Ascending aorta (tissue), 2 donors: Measurements from ENCODE around the gene PACS2. TPM values are rescaled to one million over a fixed set of nuclear protein-coding genes. Genes with fewer than 3 reads are reported as not detected.

Experiments
- DNase-seq, 2 donors: peaks; one replicate each; pipeline ENCODE4 v3.0.0-alpha.2; 2019; ENCODE audit warnings: low spot score in 2 of 2
- H3K27ac ChIP-seq, 2 donors: fragments of 200-600 bp; sonication (generic); one replicate each; pipeline ENCODE4 v1.5.1; 2016 to 2017; ENCODE audit warnings: mild to moderate bottlenecking in 1 of 2
- H3K27me3 ChIP-seq: fragments of 200-600 bp; sonication (generic); one replicate; pipeline ENCODE4 v1.5.1; 2017
- H3K36me3 ChIP-seq, 2 donors: fragments of 200-600 bp; sonication (generic); one replicate each; pipeline ENCODE4 v1.5.1; 2016
- H3K4me1 ChIP-seq, 2 donors: fragments of 200-600 bp; sonication (generic); one replicate each; pipeline ENCODE4 v1.5.1; 2016 to 2017; ENCODE audit warnings: mild to moderate bottlenecking in 1 of 2
- H3K4me3 ChIP-seq, 2 donors: fragments of 200-600 bp; sonication (generic); one replicate each; pipeline ENCODE4 v1.5.1; 2016 to 2017; ENCODE audit warnings: mild to moderate bottlenecking in 1 of 2
- H3K9me3 ChIP-seq, 2 donors: fragments of 200-600 bp; sonication (generic); one replicate each; pipeline ENCODE4 v1.5.1; 2016
- CTCF ChIP-seq, 3 experiments: fragments of 200-600 bp in 2 of 3; fragments of 450-650 bp in 1 of 3; sonication (generic) in 2 of 3; IDR thresholded peaks; one replicate each; pipeline ENCODE4 v1.5.1; 2016 to 2019; ENCODE audit warnings: antibody characterized with exemption in 3 of 3, mild to moderate bottlenecking in 1 of 3, moderate library complexity in 1 of 3
- intact Hi-C: fragments of 100-400 bp; cut with DNase I; formaldehyde crosslinking; loops from one replicate; pipeline ENCODE4 v1.15.1; 2023
- total RNA-seq: library from RNA; depleted of rRNA; stranded (reverse); fragments of >200 nt; gene quantifications from one replicate; pipeline ENCODE4 v1.1.0, GENCODE V29; 2016

Gene PACS2
- total RNA-seq, 1 donor from 2014 or later, result 153 TPM

- no peaks in the 10 kb centered on the region for H3K9me3 ChIP-seq
- no peak overlapping the region for H3K27ac ChIP-seq
- no peaks in the 10 kb centered on the region for H3K27me3 ChIP-seq
- no peak overlapping the region for H3K4me3 ChIP-seq
- no peak for DNase-seq
- intact Hi-C loops, result loop anchor here (2.0 kb wide), 1 partner anchor 78 kb away; no protein-coding TSS in a partner anchor
- TF ChIP-seq CTCF (IDR thresholded peaks at IDR 0.05), result no peak
- peaks cover 8% of the 10 kb centered on the region in 2 donors for H3K36me3 ChIP-seq
- peaks cover 0 to 4% of the 10 kb centered on the region in 2 donors for H3K4me1 ChIP-seq
Observed at GRCh38 chr14:105280525-105280924, 34.0 kb upstream of the PACS2 start.

- Histone ChIP-seq H3K4me3 (no peak overlapping the region), H3K4me1 (peaks cover 0 to 4% of the 10 kb centered on the region in 2 donors), H3K27me3 (no peaks in the 10 kb centered on the region), H3K9me3 (no peaks in the 10 kb centered on the region), H3K27ac (no peak overlapping the region), H3K36me3 (peaks cover 8 to 11% of the 10 kb centered on the region in 2 donors)
- no peak for DNase-seq
- intact Hi-C loops, result loop anchor here (2.0 kb wide), 1 partner anchor 79 kb away; no protein-coding TSS in a partner anchor
- TF ChIP-seq CTCF (IDR thresholded peaks at IDR 0.05), result peak; percentile 11 to 54 (median 27)
Observed at GRCh38 chr14:105281371-105282097, 33.0 kb upstream of the PACS2 start.

DNA sequence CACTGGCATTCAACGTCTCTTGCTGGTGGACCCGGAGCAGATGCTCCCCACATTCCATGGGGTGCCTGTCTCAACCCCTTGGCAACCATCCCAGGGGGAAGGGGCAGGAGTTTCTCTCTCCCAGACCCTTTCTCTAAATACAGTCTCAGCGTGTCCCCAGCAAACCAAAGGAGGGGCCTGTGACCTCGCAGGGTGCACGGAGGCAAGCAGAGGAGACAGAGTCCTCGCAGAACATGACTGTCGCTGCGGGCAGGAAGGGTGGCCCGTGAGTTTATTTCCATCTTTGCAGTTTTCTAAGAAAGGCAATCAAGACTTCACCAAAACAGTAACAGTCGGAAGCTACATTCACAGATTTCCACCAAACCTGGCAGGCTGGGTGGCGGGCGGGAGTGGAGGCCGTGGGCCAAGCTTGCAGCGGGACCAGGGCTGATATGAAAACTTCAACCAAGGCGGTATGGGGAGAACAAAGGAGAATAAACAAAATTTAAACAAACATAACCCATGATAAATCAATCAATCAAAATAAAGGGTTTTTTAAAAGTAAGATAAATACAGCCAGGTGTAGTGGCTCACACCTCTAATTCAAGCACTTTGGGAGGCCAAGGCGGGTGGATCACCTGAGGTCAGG lies 32.3 kb upstream of the PACS2 start:
- Histone ChIP-seq H3K4me3 (no peak overlapping the region), H3K4me1 (peaks cover 0 to 4% of the 10 kb centered on the region in 2 donors), H3K27ac (no peak overlapping the region), H3K9me3 (no peaks in the 10 kb centered on the region), H3K27me3 (no peaks in the 10 kb centered on the region), H3K36me3 (peaks cover 8 to 11% of the 10 kb centered on the region in 2 donors)
- no peak for TF ChIP-seq CTCF (IDR thresholded peaks at IDR 0.05)
- DNase-seq, result no peak
- intact Hi-C loops, result no loop called here

GRCh38 chr14:105283028-105283427 lies 31.5 kb upstream of the PACS2 start:
- Histone ChIP-seq H3K9me3 (no peaks in the 10 kb centered on the region), H3K27me3 (no peaks in the 10 kb centered on the region), H3K4me3 (no peak overlapping the region), H3K4me1 (peaks cover 0 to 4% of the 10 kb centered on the region in 2 donors), H3K27ac (no peak overlapping the region), H3K36me3 (peaks cover 8 to 11% of the 10 kb centered on the region in 2 donors)
- intact Hi-C loops, result no loop called here
- no peak for TF ChIP-seq CTCF (IDR thresholded peaks at IDR 0.05)
- DNase-seq, result no peak

DNA sequence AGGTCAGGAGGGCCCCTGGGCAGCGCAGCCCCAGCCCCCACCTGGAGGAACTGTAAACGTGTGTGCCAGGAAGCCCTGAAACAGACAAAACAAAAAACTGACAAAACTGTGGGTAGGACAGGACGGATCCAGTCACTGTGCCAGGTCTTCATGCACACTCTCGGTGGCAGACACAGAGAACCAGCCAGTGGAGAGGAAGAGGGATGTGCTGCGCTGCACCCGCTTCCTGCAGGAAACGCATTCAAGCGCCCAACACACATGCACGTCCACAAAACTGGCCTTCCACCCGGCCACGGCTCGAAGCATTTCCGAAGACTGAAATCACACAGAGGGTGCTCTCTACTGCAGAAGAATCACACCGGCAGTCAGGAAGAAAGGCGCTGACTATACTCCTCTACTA lies 30.6 kb upstream of the PACS2 start:
- intact Hi-C loops, result no loop called here
- Histone ChIP-seq H3K36me3 (peaks cover 8 to 11% of the 10 kb centered on the region in 2 donors), H3K4me1 (peaks cover 0 to 4% of the 10 kb centered on the region in 2 donors), H3K27me3 (no peaks in the 10 kb centered on the region), H3K9me3 (no peaks in the 10 kb centered on the region), H3K27ac (no peak overlapping the region), H3K4me3 (no peak overlapping the region)
- DNase-seq, result no peak
- no peak for TF ChIP-seq CTCF (IDR thresholded peaks at IDR 0.05)
